GM18907 (cell line): ENCODE data around the gene FUBP3.

Source experiments
- ATAC-seq: cut with Tn5 transposase; IDR thresholded peaks from one replicate; pipeline ENCODE4 v1.9.1; 2021; ENCODE audit warnings: mild to moderate bottlenecking, moderate library complexity; ENCODE audit not compliant: unreplicated experiment

The FUBP3 gene, protein sequence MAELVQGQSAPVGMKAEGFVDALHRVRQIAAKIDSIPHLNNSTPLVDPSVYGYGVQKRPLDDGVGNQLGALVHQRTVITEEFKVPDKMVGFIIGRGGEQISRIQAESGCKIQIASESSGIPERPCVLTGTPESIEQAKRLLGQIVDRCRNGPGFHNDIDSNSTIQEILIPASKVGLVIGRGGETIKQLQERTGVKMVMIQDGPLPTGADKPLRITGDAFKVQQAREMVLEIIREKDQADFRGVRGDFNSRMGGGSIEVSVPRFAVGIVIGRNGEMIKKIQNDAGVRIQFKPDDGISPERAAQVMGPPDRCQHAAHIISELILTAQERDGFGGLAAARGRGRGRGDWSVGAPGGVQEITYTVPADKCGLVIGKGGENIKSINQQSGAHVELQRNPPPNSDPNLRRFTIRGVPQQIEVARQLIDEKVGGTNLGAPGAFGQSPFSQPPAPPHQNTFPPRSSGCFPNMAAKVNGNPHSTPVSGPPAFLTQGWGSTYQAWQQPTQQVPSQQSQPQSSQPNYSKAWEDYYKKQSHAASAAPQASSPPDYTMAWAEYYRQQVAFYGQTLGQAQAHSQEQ

DNA sequence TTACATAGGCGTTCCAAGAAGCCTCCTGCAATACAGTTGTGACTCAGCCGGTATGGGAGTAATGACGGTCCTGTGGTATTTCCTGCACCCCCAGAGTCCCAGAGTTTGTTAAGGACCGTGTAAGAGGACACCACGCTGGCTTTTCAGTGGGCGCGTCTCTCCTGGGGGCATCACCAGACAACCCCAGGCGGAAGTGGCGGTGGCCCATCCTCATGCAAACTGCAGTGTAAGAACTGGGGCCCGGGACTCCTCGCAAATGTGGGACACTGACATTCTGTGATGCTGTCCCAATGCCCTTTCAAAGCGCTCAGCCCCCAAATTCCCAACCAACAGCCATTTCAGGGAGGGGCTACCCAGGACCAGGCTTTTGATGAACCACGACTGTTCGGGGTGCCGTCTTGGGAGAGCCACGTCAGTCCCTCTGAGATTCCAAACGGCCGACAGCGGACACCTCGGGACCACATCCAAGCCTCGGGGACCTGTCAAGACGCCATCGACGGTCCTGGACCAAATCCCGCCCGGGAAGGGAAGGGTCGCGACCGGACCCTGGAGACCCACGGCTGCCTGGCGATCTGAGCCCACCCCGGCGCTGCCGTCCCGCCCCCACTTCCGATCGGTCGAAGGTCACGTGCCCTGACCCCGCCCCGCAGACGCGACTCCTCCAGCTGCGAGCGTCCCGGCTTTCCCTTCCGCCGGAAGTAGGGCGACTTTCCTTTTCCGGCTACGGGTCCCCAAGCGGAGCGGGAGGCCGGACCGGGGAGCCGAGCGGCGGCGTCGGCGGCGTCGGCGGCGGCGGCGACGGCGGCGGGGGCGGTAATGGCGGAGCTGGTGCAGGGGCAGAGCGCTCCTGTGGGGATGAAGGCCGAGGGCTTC is at the start of gene FUBP3:
Gene FUBP3 (plus strand): TSS at position 713 of the 873 bp plus-strand sequence. CDS start 104 bp downstream, at position 817.
- ATAC-seq = peak; percentile 87

DNA sequence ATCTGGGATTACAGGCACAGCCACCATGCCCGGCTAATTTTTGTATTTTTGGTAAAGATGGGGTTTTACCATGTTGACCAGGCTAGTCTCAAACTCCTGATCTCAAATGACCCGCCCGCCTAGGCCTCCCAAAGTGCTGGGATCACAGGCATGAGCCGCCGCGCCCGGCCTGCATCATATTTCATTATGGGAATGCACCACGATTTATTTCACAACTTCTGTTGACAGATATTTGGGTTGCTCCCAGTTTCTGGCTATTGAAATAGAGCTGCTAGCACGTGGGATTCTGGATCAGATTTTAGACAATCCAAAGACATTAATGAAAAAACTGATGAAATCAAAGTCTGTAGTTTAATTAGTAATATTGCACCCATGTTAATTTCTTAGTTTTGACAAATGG is 48.4 kb upstream of the FUBP3 start:
- ATAC-seq = no peak

DNA sequence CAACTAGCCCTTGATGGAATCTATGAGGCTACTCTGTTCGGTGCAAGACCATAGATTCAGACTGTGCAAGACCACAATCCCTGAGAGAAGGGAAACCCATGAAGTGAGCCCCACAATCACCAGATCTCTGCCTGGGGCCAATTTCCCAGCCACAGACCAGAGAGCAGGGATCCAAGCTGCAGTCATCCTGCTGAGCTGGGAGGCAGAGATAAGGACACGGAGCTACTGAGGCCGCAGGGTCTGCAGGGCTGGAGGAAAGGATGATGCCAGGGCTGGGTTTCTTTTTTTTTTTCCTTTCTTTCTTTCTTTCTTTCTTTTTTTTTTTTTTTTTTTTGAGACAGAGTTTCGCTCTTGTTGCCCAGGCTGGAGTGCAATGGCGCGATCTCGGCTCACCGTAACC is 47.7 kb upstream of the FUBP3 start:
- no peak for ATAC-seq

DNA sequence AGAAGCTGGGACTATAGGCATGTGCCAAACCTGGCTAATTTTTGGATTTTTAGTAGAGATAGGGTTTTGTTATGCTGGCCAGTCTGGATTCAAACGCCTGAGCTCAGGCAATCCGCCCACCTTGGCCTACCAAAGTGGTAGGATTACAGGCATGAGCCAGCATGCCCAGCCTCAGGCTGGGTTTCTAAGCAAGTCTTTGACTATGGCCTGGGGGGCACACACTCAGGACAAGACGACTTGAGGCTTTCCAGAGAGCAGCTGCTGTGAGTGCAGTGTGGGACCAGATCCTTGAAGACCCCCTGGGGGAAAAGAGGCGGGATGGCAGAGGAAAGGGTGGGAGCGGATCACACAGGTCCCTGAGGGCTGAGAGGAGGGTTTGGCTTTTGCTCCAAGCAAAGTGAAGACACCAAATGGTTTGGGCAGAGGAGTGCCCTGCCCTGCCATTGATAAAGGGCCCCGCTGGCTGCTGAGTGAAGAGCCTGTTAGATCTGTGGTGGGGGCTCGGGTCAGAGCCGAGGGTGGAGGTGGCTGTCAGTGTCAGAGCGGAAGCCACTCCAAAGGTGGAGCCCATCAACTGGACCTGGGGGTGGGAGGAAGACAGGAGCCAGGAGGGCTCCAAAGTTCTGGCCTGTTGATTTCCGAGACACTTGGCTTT is 46.8 kb upstream of the FUBP3 start:
- no peak for ATAC-seq

DNA sequence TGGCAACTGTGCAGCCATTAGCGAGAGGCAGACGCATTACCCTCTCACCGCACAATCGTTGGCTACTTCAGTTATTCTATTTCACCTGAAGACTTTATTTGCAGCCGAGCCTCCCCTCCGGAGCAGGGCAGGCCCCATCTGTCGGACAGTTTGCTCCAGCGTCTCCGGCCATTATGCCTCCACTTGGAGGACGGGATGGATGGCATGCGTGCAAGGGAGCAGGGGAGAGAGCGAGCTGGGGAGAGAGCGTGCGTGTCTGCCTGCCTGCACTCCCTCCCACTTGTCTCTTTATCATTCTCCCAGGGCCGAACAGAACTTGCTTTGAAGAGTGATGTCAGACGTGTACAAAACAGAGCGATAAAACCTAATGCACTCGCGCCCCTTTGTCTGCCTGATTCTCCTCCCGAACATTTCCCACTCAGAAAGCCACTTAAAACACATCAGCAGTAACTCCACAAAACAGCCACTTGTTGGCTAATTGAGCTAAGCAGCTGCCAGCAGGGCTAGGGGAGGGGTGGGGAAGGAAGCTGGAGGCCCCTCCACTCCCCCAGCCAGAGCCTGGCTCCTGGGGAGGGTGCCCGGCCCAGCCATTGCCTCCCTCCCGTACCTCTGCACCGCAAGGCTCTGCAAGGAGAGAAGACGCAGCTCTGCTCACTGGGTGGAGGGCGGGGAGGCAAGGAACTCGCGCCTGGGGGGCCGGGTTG is 43.4 kb upstream of the FUBP3 start:
- ATAC-seq = no peak

DNA sequence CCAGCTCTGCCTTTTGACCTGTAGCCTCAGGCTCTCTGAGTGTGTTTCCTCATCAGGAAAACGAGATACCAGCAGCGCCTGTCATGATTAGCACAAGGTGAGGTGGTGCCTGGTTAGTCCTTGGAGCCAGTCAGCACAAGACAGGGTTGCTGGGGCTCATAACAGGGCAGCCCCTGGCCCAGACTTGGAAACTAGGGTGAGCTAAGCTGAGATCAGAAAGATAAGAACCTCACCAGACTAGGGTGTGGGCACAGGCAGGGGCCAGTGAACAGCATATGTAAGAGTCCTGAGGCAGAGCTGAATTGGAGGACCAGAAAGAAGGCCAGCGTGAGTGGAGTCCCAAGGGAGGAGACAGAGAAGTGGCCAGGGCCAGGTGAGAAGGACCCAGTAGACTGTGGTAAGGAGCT is 42.7 kb upstream of the FUBP3 start:
- ATAC-seq = no peak

DNA sequence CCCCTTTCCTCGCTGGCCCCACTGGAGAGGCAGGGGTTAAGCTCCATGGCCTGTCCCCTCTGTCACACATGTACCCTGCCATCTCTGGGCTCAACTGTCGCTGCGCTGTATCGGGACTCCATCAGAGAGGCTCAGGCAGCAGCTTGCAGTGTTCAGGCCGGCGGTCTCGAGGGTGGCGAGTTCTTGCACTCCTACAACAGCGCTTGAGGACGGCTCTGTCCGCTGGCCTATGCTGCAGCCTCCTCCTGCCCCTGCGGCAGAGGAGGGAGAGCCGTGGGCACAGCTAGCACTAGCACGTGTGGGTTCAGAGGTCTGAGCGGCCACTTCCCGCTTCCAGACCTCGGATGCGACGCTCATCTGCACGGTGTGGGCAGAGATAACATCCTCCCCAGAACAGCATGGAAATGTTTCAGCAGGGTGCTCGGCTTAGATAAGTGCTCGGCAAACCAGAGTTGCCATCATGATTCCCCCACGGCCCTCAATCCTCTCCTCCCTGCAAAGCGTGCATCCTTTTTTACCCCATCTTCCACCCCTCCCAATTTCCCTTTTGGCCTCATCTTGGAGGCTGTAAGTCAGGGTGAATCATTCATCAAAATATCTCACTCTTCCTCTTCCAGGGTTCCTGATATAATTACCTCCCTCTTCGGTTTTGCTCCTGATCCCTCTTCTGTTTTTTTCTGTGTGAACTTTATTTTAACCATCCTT is 41.9 kb upstream of the FUBP3 start:
- ATAC-seq = no peak

DNA sequence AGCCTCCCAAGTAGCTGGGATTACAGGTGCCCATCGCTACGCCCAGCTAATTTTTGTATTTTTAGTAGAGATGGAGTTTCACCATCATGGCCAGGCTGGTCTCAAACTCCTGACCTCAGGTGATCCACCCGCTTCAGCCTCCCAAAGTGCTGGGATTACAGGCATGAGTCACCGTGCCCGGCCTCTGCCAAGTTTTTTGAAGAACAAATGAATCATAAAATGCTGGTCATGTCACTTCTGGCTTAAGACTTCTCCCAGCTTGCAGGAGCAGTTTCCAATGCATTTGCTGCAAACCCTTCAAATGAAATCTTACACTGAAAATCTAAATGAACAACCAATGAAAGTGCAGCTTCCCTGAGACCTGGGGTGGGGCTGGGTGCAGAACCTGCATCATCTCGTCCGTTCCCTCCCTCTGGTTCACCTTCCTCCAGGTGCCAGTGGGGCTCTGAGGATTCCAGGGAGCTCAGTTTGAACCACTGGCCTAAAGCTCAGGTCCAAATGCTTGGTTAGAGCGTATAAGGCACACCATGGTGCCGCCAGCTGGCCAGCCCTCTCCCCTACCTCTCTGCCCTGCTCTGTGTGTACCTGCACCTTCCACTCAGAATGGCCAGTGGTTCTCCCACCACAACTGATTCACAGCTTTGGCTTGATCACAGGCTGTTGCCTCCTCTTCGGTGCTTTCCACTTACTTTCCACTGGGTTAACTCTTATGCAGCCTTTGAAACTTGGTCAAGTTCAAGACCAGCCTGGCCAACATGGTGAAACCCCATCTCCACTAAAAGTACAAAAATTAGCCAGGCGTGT is 39.8 kb upstream of the FUBP3 start:
- ATAC-seq = no peak

DNA sequence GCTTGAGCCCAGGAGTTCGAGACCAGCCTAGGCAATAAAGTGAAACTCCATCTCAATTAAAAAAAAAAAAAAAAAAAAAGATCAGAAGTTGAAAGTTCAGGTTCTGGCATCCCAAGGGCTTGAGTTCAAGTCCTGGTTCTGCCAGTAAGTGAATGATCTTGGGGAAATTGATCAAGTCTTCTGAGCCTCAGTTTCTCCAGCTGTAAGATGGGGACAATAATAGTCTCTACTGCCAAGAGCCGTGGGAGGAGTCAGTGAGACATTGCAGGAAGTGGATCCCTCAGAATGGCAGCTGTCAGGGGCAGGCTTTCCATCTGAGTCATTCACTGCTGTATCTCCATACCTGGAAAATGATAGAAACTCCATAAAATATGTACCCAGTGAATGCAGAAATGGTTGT is 37.8 kb upstream of the FUBP3 start:
- ATAC-seq = no peak

DNA sequence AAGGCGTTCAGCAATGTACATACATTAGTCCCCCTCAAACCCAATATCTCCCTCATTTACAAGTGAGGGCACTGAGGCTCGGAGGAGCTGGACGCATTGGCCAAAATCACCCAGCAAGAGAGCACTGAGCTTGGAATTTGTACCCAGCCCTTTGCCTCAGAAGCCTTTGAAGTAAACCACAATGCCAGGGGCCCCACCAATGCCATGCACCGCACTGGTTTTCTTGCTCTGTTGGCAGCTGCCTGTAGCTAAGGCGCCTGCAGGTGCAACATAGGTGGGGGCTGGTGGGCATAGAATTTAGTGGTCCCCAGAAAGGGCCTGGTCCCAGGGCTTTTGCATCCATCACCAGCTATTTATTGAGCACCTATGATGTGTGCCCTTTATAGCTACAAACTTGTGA is 37.3 kb upstream of the FUBP3 start:
- no peak for ATAC-seq

DNA sequence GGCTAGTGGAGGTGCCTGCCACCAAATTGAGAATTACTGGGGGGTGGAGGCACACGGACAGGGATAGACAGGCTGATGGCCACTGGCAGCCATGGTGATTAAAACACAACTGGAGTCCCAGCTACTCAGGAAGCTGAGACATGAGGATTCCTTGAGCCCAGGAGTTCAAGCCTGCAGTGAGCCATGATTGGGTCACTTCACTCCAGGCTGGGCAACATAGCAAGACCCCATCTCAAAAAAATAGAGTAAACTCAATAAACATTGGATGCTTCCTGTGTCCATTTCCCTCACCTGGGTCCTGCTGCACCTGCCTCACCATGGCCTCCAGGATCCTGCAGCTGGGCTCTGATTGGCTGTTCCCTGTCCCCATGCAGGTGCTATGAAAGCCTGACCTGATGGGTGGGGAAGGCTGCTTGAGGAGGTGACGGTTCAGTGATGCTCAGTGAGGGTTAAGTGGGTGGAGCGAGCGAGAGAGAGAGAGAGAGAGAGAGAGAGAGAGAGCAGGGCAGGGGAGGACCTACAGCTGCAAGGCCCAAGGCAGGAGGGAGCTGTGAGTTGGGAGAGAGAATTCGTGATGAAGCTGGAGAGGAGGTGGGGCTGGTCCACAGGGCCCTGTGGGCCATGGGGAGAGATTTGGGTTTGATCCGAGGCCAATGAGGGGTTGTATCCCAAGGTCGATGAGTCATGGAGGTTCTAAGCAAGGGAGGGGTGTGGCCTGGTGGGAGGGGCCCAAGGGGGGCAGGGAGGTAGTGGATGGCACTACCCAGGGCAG is 36.7 kb upstream of the FUBP3 start:
- no peak for ATAC-seq

DNA sequence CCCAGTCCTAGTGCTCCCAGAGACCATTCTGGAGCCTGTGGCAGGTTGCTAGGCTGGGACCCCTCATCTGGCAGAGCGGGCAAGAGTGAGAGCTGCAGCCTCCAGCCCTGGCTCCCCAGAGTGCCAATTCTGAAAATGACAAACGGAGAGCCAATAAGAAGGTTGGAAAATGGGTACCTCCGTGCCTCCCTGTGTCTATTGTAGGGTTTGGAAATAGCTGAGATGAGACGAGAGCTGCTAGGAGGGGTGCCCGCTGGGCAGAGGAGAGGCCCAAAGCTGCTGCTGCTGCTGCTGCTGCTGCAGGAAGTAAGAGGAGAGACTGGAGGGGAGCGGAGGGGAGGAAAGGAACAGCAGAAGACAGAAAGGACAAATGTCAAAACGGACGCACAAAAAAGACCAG is 36.0 kb upstream of the FUBP3 start:
- no peak for ATAC-seq

DNA sequence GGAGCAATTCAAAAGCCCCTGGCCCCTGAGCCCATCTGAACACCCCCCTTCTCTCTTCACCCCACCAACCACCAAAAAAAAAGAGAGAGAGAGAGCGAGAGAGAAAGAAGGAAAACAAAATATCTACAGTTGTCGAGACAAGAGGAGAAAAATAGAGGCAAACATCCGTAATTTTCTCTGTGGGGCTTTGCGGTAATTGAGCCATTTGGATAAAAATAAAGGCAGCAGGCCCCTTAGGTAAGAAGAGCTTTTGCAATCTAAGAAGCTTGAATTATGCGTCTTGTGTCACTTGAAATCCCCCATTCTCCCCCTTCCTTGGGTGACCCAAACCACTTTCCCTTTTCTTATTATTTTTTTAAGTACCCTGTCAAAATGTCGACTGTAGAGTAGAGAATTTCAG is 35.5 kb upstream of the FUBP3 start:
- no peak for ATAC-seq

DNA sequence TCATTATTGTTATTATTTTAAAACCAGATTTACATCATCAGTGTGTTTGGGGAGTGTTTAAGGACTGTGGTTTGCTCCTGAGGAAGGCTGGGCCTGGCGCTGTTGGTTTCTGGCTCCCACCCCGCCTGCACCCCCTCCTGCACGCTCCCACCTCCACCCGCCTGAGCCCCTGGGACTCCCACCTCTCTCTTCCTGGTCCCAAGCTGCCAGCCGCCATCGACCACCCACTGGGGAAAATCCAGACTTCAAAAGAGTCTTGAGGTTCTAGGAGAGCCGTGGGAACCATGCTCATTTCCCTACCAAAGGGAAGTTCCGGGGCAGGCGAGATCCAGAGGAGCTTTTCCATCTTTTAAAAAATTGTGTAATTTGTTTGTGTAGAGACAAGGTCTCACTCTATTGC is 35.0 kb upstream of the FUBP3 start:
- ATAC-seq = no peak

DNA sequence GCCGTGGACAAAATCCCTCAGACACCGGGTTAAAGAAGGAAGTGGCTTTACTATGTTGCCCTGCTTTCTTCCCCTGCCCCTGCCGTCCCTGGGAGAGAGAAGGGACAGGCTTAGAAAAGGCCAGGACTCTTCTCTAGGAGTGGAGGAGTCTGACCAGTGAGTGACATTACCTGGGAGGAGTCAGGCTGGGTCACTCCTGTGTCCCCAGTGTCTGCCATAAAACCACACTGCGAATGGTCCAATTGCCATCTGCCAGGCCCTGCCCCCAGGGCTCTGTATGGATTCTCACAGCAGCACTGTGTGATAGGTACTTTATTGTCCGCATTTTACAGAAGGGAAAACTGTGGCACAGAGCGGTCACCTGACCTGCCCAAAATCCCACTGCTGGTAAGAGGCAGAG is 31.3 kb upstream of the FUBP3 start:
- ATAC-seq = no peak

DNA sequence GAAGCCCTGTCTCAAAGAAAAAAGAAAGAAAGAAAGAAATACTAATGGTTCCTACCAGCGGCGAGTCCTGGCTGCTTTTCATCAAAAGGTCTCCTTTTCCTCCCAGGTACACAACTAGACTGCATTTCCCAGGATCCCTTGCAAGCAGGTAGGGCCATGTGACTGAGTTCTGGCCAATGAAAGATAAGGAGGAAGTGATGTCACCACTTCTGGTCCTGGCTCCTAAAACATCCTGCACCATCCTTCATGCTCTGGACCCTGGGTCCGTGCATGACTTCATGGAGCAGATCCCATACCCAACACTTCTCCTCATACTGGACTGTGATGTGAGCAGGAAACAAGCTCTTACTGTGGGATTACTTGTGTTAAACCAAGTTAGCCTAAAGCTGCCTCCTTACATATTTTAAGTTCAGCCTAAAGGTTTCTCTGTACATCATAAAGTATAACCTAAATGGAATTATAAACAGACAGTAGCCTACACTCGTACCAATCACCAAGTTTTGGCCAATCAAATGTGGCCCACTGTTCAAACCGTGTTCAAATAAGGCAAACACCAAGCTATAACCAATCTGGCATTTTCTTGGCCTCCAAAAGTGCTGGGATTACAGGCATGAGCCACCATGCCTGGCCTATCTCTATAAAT is 30.2 kb upstream of the FUBP3 start:
- no peak for ATAC-seq

DNA sequence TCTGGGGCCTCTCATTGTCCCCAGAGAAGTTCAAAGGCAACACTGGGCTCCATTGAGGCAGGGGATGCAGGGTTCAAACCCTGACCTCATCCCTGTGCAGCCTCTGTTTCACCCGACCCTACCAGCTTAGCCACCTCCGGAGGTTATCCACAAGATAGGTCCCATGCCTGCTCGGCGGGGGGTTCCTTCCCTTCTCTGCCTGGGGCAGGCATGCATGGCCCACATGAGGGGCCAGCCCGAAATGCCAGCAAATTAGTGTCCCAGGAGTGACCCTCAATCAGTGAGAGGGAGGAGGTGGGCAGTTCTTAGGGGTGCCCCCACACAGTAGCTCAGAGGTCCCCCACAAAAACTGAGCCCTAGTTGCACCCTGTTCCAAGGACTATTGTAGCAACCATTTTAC is 24.8 kb upstream of the FUBP3 start:
- no peak for ATAC-seq

DNA sequence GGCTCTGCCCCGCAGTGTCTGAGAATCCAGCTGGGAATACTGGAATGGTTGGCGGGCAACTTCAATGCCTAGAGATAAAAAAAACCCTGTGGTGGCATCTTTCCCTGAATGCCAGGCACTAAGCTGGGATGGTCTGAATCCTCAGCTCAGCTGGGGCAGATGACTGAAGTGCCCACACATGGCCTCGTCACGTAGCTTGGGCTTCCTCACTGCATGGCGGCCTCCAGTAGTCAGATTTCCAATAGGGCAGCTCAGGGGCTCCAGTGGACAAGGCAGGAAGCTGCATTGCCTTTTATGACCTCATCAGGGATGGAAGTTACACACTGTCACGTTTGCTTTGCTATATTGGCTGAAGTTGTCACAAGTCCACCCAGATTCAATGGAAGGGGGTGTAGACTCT is 24.3 kb upstream of the FUBP3 start:
- ATAC-seq = no peak
